Activated gamma-delta T cell treated with anti-CD3 and anti-CD28 coated beads, Interleukin-2, amount 50 U/mL, for 16 hours (primary cell): ENCODE measurements around the gene SBNO2.

Experiments
- DNase-seq: peaks from one replicate; pipeline ENCODE4 v3.0.0-alpha.2; 2020; ENCODE audit warnings: low read depth

The SBNO2 gene

DNA sequence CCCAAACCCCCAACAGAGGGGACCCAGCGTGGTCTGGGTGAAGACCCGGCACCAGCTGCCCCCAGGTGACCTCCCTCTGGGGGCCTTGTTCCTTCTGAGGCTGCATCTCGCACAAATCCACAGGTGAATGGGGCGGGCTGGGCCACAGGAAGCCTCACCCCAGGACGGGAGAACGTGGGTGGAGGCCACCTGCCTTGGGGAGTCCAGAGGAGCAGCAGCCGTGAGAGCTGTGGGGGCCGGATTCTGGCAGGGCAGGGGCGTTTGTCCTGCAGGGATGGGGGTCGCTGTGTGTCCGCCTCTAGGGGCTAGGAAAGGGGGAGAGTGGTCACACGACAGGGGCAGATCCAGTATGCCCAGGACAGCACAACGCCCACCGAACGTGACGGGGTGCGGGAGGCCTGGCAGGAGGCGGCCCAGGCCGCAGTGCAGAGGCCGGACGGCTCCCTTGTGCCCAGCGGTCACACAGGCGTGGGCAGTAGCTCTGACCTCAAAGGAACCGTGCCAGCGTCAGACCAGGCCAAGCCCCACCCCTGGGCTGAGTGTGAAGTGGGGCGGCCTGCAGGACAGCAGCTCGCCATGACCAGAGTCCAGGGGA, 85.6 kb downstream of the SBNO2 start:
- no peak for DNase-seq

- no peak for DNase-seq
Measured at GRCh38 chr19:1087813-1088415, 86.2 kb downstream of the SBNO2 start.

GRCh38 chr19:1086613-1087012, 87.5 kb downstream of the SBNO2 start:
- no peak for DNase-seq

- no peak for DNase-seq
Measured at GRCh38 chr19:1085676-1086442, 88.2 kb downstream of the SBNO2 start.

DNA sequence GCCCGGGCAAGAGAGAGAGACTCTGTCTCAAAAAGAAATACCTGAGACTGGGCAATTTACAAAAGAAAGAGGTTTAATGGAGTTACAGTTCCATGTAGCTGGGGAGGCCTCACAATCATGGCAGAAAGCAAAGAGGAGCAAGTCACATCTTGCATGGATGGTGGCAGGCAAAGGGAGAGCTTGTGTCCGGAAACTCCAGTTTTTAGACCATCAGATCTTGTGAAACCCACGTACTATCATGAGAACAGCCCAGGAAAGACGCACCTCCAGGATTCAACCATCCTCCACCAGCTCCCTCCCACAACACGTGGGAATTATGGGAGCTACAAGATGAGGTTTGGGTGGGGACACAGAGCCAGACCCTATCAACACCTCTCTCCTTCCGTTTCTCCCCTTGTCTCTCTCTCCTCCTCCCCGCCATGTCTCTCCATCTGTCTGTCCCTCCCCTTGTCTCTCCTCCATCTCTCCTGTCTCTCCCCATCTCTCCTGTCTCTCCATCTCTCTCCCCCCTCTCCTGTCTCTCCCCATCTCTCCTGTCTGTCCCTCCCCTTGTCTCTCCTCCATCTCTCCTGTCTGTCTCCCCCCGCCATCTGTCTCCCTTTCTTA, 88.9 kb downstream of the SBNO2 start:
- DNase-seq, result no peak

- no peak for DNase-seq
Measured at GRCh38 chr19:1084024-1084868, 89.8 kb downstream of the SBNO2 start.

- no peak for DNase-seq
Measured at GRCh38 chr19:1082928-1083816, 90.9 kb downstream of the SBNO2 start.

GRCh38 chr19:1082165-1082927, 91.7 kb downstream of the SBNO2 start:
- DNase-seq, result no peak

DNA sequence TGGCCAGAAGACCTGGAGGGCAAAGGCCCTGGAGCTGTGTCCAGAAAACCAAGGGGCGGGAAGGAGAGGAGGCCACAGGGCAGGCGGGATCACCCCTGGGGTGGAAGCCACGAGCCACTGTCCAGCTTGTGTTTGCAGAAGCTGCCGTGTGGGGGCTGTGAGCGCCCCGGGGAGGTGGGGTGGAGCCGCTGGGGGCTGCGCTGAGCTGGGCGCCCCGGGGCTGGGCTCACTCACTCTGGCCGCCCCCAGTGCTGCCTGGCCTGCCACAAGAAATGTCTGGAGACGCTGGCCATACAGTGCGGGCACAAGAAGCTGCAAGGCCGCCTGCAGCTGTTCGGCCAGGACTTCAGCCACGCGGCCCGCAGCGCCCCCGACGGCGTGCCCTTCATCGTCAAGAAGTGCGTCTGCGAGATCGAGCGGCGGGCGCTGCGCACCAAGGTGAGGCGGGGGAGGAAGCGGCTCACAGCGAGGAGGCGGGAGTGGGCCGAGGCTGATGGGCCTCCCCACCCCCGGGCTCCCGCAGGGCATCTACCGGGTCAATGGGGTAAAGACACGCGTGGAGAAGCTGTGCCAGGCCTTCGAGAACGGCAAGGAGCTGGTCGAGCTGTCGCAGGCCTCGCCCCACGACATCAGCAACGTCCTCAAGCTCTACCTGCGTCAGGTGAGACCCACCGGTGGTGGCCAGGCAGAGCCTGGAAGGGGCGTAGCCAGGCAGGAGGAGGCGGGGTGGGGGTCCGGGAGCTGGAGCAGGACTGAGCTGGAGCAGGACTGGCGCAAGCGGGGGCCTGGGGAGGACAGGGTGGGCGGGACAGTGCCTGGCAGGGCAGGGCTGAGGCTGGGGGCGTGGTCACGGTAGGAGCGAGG, 92.5 kb downstream of the SBNO2 start:
- DNase-seq, result no peak

DNA sequence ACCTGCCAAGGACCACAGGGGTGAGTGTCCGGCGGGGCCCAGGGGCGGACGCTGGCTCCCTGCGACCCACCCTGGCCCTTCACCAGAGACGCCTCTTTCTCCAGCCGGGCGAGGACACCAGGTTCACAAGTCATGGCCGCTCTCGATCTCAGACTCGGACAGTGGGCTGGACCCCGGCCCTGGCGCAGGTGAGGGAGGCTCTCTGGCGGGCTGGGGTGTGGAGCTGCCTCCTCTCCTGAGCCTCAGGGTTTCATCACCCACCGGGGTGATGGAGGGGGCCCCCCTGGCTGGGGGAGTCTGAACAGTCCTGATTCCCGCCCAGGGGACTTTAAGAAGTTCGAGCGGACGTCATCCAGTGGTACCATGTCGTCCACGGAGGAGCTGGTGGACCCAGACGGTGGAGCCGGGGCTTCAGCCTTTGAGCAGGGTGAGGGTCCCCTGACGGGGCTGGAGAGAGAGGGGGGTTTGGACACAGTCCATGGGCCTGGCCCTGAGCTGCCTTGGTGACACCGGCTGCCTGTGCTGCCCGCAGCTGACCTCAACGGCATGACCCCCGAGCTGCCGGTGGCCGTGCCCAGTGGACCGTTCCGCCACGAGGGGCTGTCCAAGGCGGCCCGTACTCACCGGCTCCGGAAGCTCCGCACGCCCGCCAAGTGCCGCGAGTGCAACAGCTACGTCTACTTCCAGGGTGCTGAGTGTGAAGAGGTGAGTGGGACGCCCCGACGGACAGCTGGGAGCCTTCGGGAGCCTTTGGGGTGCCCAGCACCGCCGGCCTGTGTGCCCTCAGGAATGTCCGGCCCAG, 93.5 kb downstream of the SBNO2 start:
- DNase-seq, result no peak

- no peak for DNase-seq
Measured at GRCh38 chr19:1079566-1080111, 94.4 kb downstream of the SBNO2 start.

GRCh38 chr19:1076951-1077350, 97.1 kb downstream of the SBNO2 start:
- peak; percentile 90 for DNase-seq

DNA sequence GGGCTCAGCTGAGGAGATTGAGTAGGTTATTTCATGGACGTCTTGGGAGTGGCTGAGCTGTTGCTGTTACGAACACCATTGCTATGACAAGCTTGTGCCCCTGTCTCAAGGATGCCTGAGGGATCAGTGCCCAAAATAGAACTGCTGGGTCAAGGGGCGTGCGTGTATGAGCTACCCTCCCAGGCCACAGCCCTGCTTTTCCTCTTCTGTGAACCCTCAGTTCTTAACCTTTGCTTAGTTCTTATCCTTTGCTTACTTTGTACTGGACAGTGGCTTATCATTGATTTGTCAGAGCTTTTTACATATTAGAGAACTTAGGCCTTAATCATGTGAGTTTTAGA, 98.1 kb downstream of the SBNO2 start:
- no peak for DNase-seq

DNA sequence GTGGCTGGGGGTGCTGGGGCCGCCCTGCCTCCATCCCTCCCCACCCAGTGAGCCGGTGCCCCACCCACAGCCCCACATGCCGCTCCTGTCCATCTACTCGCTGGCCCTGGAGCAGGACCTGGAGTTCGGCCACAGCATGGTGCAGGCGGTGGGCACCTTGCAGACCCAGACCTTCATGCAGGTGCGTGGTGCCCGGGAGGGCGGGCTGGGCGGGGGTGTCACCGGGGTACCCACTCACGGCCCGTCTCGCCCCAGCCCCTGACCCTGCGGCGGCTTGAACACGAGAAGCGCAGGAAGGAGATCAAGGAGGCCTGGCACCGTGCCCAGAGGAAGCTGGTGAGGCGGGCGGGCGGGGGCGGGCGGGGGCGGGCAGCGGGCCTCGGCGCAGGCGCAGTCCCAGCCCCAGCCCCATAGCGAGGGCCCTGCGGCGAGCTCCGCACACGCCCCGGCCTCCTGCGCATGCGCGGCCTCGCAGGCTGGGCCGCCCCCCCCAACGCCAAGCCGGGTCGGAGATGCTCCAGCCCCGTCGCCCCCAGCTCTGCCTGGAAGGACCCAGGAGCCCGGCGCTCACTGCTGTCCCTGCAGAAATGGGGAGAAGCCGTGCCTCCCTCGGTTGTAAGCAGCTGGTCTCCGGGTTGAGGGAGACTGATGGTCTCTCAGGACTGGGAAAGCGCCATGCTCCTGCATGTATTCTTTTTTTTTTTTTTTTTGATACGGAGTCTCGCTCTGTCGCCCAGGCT, 99.4 kb downstream of the SBNO2 start:
- peak; percentile 90 for DNase-seq

DNA sequence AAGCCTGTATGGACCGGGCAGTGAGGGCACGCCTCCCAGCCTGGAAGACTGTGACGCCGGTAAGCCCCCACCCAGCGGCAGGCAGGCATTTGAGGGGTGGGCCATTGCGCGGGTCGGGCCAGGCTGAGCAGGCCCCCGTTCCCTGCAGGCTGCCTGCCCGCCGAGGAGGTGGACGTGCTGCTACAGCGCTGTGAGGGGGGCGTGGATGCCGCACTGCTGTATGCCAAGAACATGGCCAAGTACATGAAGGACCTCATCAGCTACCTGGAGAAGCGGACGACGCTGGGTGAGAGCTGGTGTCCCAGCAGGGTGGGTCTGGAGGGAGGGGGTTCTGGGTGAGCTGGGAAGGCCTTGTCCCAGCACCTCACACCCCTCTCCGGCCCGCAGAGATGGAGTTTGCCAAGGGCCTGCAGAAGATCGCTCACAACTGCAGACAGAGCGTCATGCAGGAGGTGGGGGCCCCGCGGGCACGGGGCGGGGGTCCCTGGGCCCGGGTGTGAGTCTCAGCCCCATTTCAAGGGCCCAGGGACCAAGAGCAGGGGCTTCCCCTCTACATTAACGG, 100.0 kb downstream of the SBNO2 start:
- no peak for DNase-seq

DNA sequence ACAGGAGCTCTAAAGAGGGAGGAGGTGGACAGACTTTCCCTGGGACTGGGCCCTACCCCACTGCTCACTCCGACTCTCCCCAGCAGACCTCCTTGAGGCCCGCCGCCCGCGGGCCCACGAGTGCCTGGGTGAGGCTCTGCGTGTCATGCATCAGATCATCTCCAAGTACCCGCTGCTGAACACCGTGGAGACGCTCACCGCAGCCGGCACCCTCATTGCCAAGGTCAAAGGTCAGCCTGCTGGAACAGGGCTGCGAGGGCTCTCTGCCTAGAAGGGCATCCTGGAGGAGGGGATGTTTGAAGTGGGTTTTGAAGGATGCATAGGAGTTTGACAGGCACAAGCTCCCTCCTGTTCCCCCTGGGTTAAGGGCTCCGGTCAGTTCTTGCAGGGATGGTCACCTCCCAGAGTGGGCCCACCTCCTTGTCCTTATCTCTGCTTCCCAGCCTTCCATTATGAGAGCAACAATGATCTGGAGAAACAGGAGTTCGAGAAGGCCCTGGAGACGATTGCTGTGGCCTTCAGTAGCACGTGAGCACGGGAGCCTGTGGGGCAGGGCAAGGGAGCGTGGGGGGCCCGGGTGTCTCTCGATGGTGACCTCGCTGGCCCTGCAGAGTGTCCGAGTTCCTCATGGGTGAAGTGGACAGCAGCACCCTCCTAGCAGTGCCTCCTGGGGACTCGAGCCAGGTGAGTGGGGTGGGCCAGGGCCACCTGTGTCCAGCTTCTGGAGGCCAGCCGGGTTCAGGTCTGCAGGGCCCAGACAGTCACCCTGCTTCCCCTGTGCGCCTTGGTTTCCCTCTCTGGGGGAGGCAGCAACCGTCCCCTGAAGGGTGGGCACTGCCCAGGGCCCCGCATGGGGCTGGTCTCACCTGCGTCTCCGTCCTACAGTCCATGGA, 100.8 kb downstream of the SBNO2 start:
- no peak for DNase-seq
